Naive thymus-derived CD4-positive, alpha-beta T cell (primary cell): ENCODE data around the gene KLK6. TPM values are rescaled to one million over a fixed set of nuclear protein-coding genes. Genes with fewer than 3 reads are reported as not detected.

Experiments
- ATAC-seq: fragments of 150-1000 bp; cut with Tn5 transposase; 2 replicates; pipeline ENCODE4 v1.10.0; 2021; ENCODE audit warnings: mild to moderate bottlenecking, moderate library complexity
- CTCF ChIA-PET: fragments of 350-600 bp; sonication (Branson Sonifier 250); formaldehyde crosslinking; loops from one replicate; lab custom pipeline; 2021; ENCODE audit warnings: antibody characterized with exemption; lab: Charles Lee
- POLR2A ChIA-PET: fragments of 350-600 bp; sonication (Branson Sonifier 250); formaldehyde crosslinking; loops from one replicate; lab custom pipeline; 2021; ENCODE audit warnings: antibody characterized with exemption, inconsistent platforms; lab: Charles Lee
- DNase-seq, 9 donors: peaks; one replicate each; pipeline versions ENCODE4 v3.0.0 to v3.0.0-alpha.2; 2020 to 2022; ENCODE audit warnings: mixed read lengths in 1 of 9
- H3K27ac ChIP-seq: one replicate; pipeline ENCODE4 v1.7.0; 2013; ENCODE audit warnings: mild to moderate bottlenecking, low read depth, low read length, moderate library complexity
- H3K27me3 ChIP-seq, 2 donors: one replicate each; pipeline ENCODE4 v1.7.0; 2013; ENCODE audit warnings: low read length in 2 of 2, mild to moderate bottlenecking in 2 of 2, moderate library complexity in 2 of 2; ENCODE audit not compliant: control insufficient read depth in 2 of 2, insufficient read depth in 2 of 2
- H3K36me3 ChIP-seq, 3 experiments: 1 replicate in 2 of 3; 2 replicates in 1 of 3; pipeline ENCODE4 v1.7.0; 2013; ENCODE audit warnings: low read length in 3 of 3, mild to moderate bottlenecking in 3 of 3, moderate library complexity in 1 of 3; ENCODE audit not compliant: insufficient read depth in 3 of 3, control insufficient read depth in 2 of 3
- H3K4me1 ChIP-seq, 2 donors: one replicate each; pipeline ENCODE4 v1.7.0; 2013; ENCODE audit warnings: low read length in 2 of 2, mild to moderate bottlenecking in 2 of 2, moderate library complexity in 1 of 2; ENCODE audit not compliant: control insufficient read depth in 2 of 2, insufficient read depth in 2 of 2
- H3K4me3 ChIP-seq: 2 replicates; pipeline ENCODE4 v1.7.0; 2013; ENCODE audit warnings: mild to moderate bottlenecking, low read length
- H3K9me3 ChIP-seq, 3 experiments: 1 replicate in 2 of 3; 2 replicates in 1 of 3; pipeline ENCODE4 v1.7.0; 2013; ENCODE audit warnings: low read length in 3 of 3; ENCODE audit not compliant: control insufficient read depth in 2 of 3
- H3K27ac Mint-ChIP-seq, 9 donors: one replicate each; pipeline ENCODE4 v1.8.0; 2020 to 2022; ENCODE audit warnings: mixed read lengths in 9 of 9, mild to moderate bottlenecking in 8 of 9, moderate library complexity in 5 of 9, inconsistent platforms in 2 of 9
- H3K27me3 Mint-ChIP-seq, 5 donors: one replicate each; pipeline ENCODE4 v1.8.0; 2021 to 2022; ENCODE audit warnings: mixed read lengths in 5 of 5, mild to moderate bottlenecking in 1 of 5
- H3K36me3 Mint-ChIP-seq, 5 donors: one replicate each; pipeline ENCODE4 v1.8.0; 2020 to 2022; ENCODE audit warnings: mixed read lengths in 5 of 5, mild to moderate bottlenecking in 3 of 5, inconsistent platforms in 1 of 5
- H3K4me1 Mint-ChIP-seq, 7 donors: one replicate each; pipeline ENCODE4 v1.8.0; 2020 to 2022; ENCODE audit warnings: mixed read lengths in 7 of 7, mild to moderate bottlenecking in 3 of 7, inconsistent platforms in 1 of 7
- H3K4me3 Mint-ChIP-seq, 10 donors: one replicate each; pipeline ENCODE4 v1.8.0; 2020 to 2022; ENCODE audit warnings: mild to moderate bottlenecking in 10 of 10, mixed read lengths in 10 of 10, moderate library complexity in 6 of 10, inconsistent platforms in 2 of 10
- H3K9me3 Mint-ChIP-seq, 11 donors: one replicate each; pipeline ENCODE4 v1.8.0; 2020 to 2022; ENCODE audit warnings: mixed read lengths in 11 of 11, mild to moderate bottlenecking in 4 of 11, inconsistent platforms in 1 of 11, moderate library complexity in 1 of 11
- intact Hi-C, 2 donors: fragments of 100-400 bp; cut with micrococcal nuclease; formaldehyde crosslinking; loops; one replicate each; pipeline ENCODE4 v1.15.1; 2023
- polyA plus RNA-seq, 2 donors: library from polyadenylated mRNA; unstranded; fragments of 300-500 nt; fragmentation: Illumina TruSeq; gene quantifications; one replicate each; pipeline ENCODE4 v1.2.3, GENCODE V29; 2021
- total RNA-seq, 6 experiments: library from RNA in 5 of 6; stranded (reverse) in 5 of 6; gene quantifications; 1 replicate in 5 of 6; 2 replicates in 1 of 6; pipeline ENCODE4 v1.2.3 and lab custom pipeline; 2021 to 2026

KLK6 gene
- total and polyA plus RNA-seq, 7 experiments from 2014 or later: not detected

DNA sequence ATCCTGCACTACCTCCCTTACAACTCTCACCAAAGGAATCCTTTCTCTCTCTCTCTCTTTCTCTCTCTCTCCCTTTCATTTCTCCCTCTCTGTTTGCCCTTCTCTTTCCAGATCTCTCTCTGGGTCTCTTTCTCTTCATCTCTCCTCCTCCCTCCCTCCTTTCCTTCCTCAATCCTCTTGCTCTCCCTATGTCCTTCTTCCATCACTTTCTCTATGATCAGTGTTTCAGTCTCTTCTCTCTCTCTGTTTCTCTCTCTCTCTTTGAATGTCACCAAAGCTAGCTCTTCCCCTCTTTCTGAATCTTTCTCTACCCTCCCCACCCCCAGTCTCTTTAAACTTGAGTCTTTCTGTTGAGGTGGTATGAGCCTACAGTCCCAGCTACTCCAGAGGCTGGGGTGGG lies 38.4 kb downstream of the KLK6 start:
- H3K4me3 ChIP-seq: no peak overlapping the region
- intact Hi-C loops: loop anchor here in 1 of 2 donors (2.0 kb wide), 1 partner anchor 166 kb away; no protein-coding TSS in a partner anchor
- no peak for DNase-seq
- no peaks in the 10 kb centered on the region for H3K9me3 ChIP-seq
- Mint-ChIP-seq H3K4me3 (no peak overlapping the region), H3K27ac (no peak overlapping the region), H3K27me3 (peaks cover 16 to 62% (median 59%) of the 10 kb centered on the region in 5 donors), H3K4me1 (peaks cover 0 to 11% (median 5%) of the 10 kb centered on the region in 7 donors), H3K36me3 (no peaks in the 10 kb centered on the region), H3K9me3 (no peaks in the 10 kb centered on the region)
- ChIA-PET CTCF (no interaction called here), POLR2A (no interaction called here)
- H3K27me3 ChIP-seq: no peaks in the 10 kb centered on the region
- H3K4me1 ChIP-seq: no peaks in the 10 kb centered on the region
- no peak for ATAC-seq
- no peak overlapping the region for H3K27ac ChIP-seq
- no peaks in the 10 kb centered on the region for H3K36me3 ChIP-seq

GRCh38 chr19:50928831-50929230 lies 40.6 kb downstream of the KLK6 start:
- peaks cover 20 to 63% (median 53%) of the 10 kb centered on the region in 5 donors for H3K27me3 Mint-ChIP-seq
- H3K4me3 ChIP-seq: no peak overlapping the region
- DNase-seq: no peak
- no peak overlapping the region for H3K27ac ChIP-seq
- ChIA-PET POLR2A (no interaction called here), CTCF (no interaction called here)
- no peaks in the 10 kb centered on the region for H3K36me3 Mint-ChIP-seq
- no peak overlapping the region for H3K27ac Mint-ChIP-seq
- H3K4me1 ChIP-seq: no peaks in the 10 kb centered on the region
- H3K9me3 ChIP-seq: no peaks in the 10 kb centered on the region
- no peaks in the 10 kb centered on the region for H3K9me3 Mint-ChIP-seq
- H3K36me3 ChIP-seq: no peaks in the 10 kb centered on the region
- H3K27me3 ChIP-seq: no peaks in the 10 kb centered on the region
- no peak for ATAC-seq
- peaks cover 0 to 11% (median 5%) of the 10 kb centered on the region in 7 donors for H3K4me1 Mint-ChIP-seq
- no peak overlapping the region for H3K4me3 Mint-ChIP-seq
- intact Hi-C loops: loop anchor here (10.0 kb wide), 2 partner anchors 124 to 204 kb away; partner anchors contain the start of gene CLEC11A (in 1 of the 2)

DNA sequence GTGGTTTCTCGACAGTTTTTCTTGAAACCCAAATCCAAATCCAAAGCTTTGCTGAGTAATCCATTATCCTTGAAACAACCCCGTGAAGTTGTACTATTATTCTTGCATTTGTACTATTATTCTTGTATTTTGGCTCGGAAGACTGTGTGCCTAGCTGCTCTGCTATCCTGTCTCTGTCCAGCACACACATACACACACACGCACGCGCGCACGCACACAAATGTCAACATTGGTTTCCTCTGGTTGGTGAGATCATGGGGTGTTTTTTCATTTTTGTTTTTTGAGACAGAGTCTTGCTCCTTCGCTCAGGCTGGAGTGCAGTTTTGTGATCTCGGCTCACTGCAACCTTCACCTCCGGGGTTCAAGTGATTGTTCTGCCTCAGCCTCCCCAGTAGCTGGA lies 43.2 kb downstream of the KLK6 start:
- ChIA-PET CTCF (no interaction called here), POLR2A (no interaction called here)
- Mint-ChIP-seq H3K4me1 (peaks cover 4 to 15% (median 12%) of the 10 kb centered on the region in 7 donors), H3K9me3 (no peaks in the 10 kb centered on the region), H3K27me3 (peaks cover 23 to 59% (median 38%) of the 10 kb centered on the region in 5 donors), H3K4me3 (no peak overlapping the region), H3K27ac (no peak overlapping the region), H3K36me3 (no peaks in the 10 kb centered on the region)
- Histone ChIP-seq H3K36me3 (no peaks in the 10 kb centered on the region), H3K9me3 (no peaks in the 10 kb centered on the region), H3K27me3 (peaks cover 0 to 3% of the 10 kb centered on the region in 2 donors), H3K4me3 (no peak overlapping the region), H3K4me1 (no peaks in the 10 kb centered on the region), H3K27ac (no peak overlapping the region)
- DNase-seq (no peak), ATAC-seq (no peak)
- intact Hi-C loops: loop anchor here (10.0 kb wide), 2 partner anchors 121 to 201 kb away; partner anchors contain the start of gene CLEC11A (in 1 of the 2)

DNA sequence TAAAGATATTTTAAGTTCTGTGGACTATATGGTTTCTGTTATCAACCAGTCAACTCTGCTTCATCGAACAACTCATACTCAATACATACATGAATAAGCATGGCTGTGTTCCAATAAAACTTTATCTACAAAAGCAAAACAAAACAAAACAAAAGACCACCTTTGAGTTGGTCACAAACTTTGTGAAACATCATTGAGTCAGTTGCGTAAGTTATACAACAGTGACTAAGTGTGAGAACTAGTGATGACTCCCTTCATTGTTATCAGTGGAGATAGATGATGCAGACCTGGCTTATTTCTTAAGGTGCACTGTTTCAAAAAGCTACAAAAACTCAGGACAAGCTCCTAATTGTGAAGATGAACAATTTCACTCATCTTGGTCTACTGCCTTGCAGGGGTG lies 43.7 kb downstream of the KLK6 start:
- no peak overlapping the region for H3K4me3 ChIP-seq
- H3K9me3 ChIP-seq: no peaks in the 10 kb centered on the region
- intact Hi-C loops: loop anchor here (10.0 kb wide), 2 partner anchors 121 to 201 kb away; partner anchors contain the start of gene CLEC11A (in 1 of the 2)
- no peak overlapping the region for H3K27ac ChIP-seq
- DNase-seq (no peak), ATAC-seq (no peak)
- H3K36me3 ChIP-seq: no peaks in the 10 kb centered on the region
- ChIA-PET CTCF (no interaction called here), POLR2A (no interaction called here)
- Mint-ChIP-seq H3K4me1 (peaks cover 4 to 15% (median 10%) of the 10 kb centered on the region in 7 donors), H3K9me3 (no peaks in the 10 kb centered on the region), H3K27me3 (peaks cover 19 to 57% (median 35%) of the 10 kb centered on the region in 5 donors), H3K36me3 (no peaks in the 10 kb centered on the region), H3K4me3 (no peak overlapping the region), H3K27ac (no peak overlapping the region)
- no peaks in the 10 kb centered on the region for H3K4me1 ChIP-seq
- H3K27me3 ChIP-seq: peaks cover 0 to 3% of the 10 kb centered on the region in 2 donors

DNA sequence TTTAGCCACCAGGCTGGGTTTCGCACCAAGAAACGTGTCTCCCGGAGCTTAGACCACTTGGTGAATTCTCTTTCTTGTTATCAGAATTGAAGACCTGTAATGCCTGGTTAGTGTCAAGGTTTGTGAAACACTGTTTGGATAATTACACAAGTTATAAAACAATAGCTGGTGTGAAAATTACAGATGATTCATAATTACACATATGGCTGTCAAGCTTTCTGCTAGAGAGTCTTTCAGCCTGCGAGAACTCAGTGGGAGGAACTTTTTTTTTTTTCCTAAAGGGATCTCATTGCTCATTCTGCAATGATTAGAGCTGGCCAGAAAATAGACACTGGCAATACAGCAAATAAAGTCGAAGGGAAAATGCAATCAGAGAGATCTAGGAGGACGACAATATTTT lies 44.8 kb downstream of the KLK6 start:
- Histone ChIP-seq H3K36me3 (no peaks in the 10 kb centered on the region), H3K27me3 (peaks cover 0 to 3% of the 10 kb centered on the region in 2 donors), H3K27ac (no peak overlapping the region), H3K9me3 (no peaks in the 10 kb centered on the region), H3K4me1 (no peaks in the 10 kb centered on the region), H3K4me3 (no peak overlapping the region)
- no peak for ATAC-seq
- H3K36me3 Mint-ChIP-seq: no peaks in the 10 kb centered on the region
- no peak overlapping the region for H3K27ac Mint-ChIP-seq
- H3K9me3 Mint-ChIP-seq: no peaks in the 10 kb centered on the region
- no peak for DNase-seq
- ChIA-PET CTCF (interaction anchor here (0.7 kb wide), 1 partner anchor 10 kb away, joined by 5 read pairs; no protein-coding TSS in a partner anchor), POLR2A (no interaction called here)
- H3K27me3 Mint-ChIP-seq: peaks cover 24 to 55% (median 44%) of the 10 kb centered on the region in 5 donors
- intact Hi-C loops: loop anchor here (5.0 to 10.0 kb wide), 4 partner anchors 120 to 672 kb away; partner anchors contain the start of gene CLEC11A (in 1 of the 2)
- H3K4me3 Mint-ChIP-seq: no peak overlapping the region
- H3K4me1 Mint-ChIP-seq: peaks cover 2 to 10% (median 8%) of the 10 kb centered on the region in 7 donors

DNA sequence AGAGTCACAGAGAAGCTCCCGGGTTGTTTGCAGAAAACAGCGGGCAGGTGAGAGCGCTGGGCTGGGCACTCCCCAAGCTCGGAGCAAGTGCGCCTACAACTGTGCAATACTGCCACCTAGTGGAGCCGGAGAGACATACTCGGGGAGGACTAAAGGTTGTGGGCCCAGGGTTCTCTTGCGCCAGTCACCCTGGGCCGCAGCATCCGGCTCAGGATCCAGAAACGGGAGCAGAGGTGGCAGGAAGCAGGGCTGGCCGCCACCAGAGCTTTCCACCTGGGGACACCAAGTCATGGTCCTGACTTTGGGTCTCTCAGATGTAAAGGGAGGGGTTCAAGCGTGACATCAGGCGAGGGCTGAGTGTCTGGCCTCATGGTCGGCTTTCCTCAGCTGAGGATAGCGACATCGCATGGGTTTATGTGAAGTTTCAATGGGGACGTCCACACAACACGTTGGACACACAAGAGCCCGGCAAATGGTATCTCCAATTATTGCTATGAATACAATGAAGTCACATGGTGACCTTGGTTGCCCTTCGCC lies 47.0 kb downstream of the KLK6 start:
- H3K36me3 ChIP-seq: no peaks in the 10 kb centered on the region
- Mint-ChIP-seq H3K9me3 (no peaks in the 10 kb centered on the region), H3K4me1 (peaks cover 2 to 10% (median 8%) of the 10 kb centered on the region in 7 donors), H3K27me3 (peaks cover 28 to 53% (median 45%) of the 10 kb centered on the region in 5 donors), H3K27ac (no peak overlapping the region), H3K36me3 (no peaks in the 10 kb centered on the region), H3K4me3 (peak overlapping the region in 1 of 10 donors; percentile 27)
- DNase-seq (peak; percentile 47 to 79 (median 66)), ATAC-seq (peak; percentile 96)
- peaks cover 0 to 3% of the 10 kb centered on the region in 2 donors for H3K27me3 ChIP-seq
- no peak overlapping the region for H3K4me3 ChIP-seq
- H3K27ac ChIP-seq: no peak overlapping the region
- no peaks in the 10 kb centered on the region for H3K4me1 ChIP-seq
- intact Hi-C loops: loop anchor here (1.0 to 10.0 kb wide), 6 partner anchors 16 to 670 kb away; partner anchors contain the start of gene CLEC11A (in 1 of the 2)
- POLR2A ChIA-PET: no interaction called here
- CTCF ChIA-PET: interaction anchor here (0.8 to 1.3 kb wide), 5 partner anchors 17 to 565 kb away, joined by 3 to 5 read pairs (median 4); no protein-coding TSS in a partner anchor
- no peaks in the 10 kb centered on the region for H3K9me3 ChIP-seq
